ENCODE data around the gene ARGLU1. TPM values are rescaled to one million over a fixed set of nuclear protein-coding genes. Genes with fewer than 3 reads are reported as not detected.

ARGLU1 gene
- total RNA-seq, 1 experiment from 2014 or later: 115 TPM

GRCh38 chr13:106503272-106503671 lies 64.7 kb downstream of the ARGLU1 start (continued):
- no peak for TF ChIP-seq ZNF396 (CRISPR knock-in tag; IDR thresholded peaks at IDR 0.05; ENCODE audit: borderline replicate concordance)
- no peak for TF ChIP-seq ZSCAN18 (CRISPR knock-in tag; IDR thresholded peaks at IDR 0.05)
- TF ChIP-seq FOXP4 (CRISPR knock-in tag; IDR thresholded peaks at IDR 0.05): no peak

GRCh38 chr13:106500445-106500844 lies 67.5 kb downstream of the ARGLU1 start:
- TF ChIP-seq SOX15 (CRISPR knock-in tag; IDR thresholded peaks at IDR 0.05) (no peak), PRRX2 (CRISPR knock-in tag; IDR thresholded peaks at IDR 0.05) (no peak), FOXK1 (CRISPR knock-in tag; IDR thresholded peaks at IDR 0.05) (no peak), TP53 (CRISPR knock-in tag; IDR thresholded peaks at IDR 0.05) (no peak), PREB (CRISPR knock-in tag; IDR thresholded peaks at IDR 0.05; ENCODE audit: borderline replicate concordance) (no peak), TEAD4 (CRISPR knock-in tag; IDR thresholded peaks at IDR 0.05) (no peak), AR (CRISPR knock-in tag; IDR thresholded peaks at IDR 0.05) (no peak), ATF3 (CRISPR knock-in tag; conservative IDR thresholded peaks at IDR 0.05) (no peak), TCF7 (CRISPR knock-in tag; IDR thresholded peaks at IDR 0.05; ENCODE audit: low read depth) (no peak), ERG (CRISPR knock-in tag; IDR thresholded peaks at IDR 0.05) (no peak), SP1 (CRISPR knock-in tag; conservative IDR thresholded peaks at IDR 0.05) (no peak), IRF1 (CRISPR knock-in tag; IDR thresholded peaks at IDR 0.05) (no peak), FOXP4 (CRISPR knock-in tag; IDR thresholded peaks at IDR 0.05) (no peak), CREB1 (CRISPR knock-in tag; IDR thresholded peaks at IDR 0.05) (no peak), CREM (CRISPR knock-in tag; IDR thresholded peaks at IDR 0.05) (no peak), ATF1 (CRISPR knock-in tag; IDR thresholded peaks at IDR 0.05) (no peak), JUN (CRISPR knock-in tag; IDR thresholded peaks at IDR 0.05) (no peak), ZNF671 (CRISPR knock-in tag; IDR thresholded peaks at IDR 0.05) (no peak)
- Mint-ChIP-seq H3K9me3 (no peaks in the 10 kb centered on the region), H3K27me3 (ENCODE audit: low read depth) (no peaks in the 10 kb centered on the region), H3K27ac (no peak overlapping the region), H3K4me1 (peaks cover 50% of the 10 kb centered on the region), H3K4me3 (no peak overlapping the region), H3K36me3 (peaks cover 5% of the 10 kb centered on the region; the same call in 1 of the 2 replicates)
- ChIA-PET CTCF (no interaction called here), POLR2A (no interaction called here)
- DNase-seq (ENCODE audit: low spot score) (no peak), ATAC-seq (no peak)

Measured in WTC11 (cell line).